Ishikawa (cell line): Measurements from ENCODE around the gene DQX1.

ENCODE experiments used
- CEBPB ChIP-seq: IDR thresholded peaks from 2 replicates; pipeline ENCODE4 v1.6.1; 2012
- CREB1 ChIP-seq: IDR thresholded peaks from 2 replicates; pipeline ENCODE4 v1.6.1; 2012; ENCODE audit warnings: low read depth
- EGR1 ChIP-seq: IDR thresholded peaks from 2 replicates; pipeline ENCODE4 v1.6.1; 2012
- EP300 ChIP-seq: IDR thresholded peaks from 2 replicates; pipeline ENCODE4 v1.6.1; 2012; ENCODE audit warnings: borderline replicate concordance
- FOXM1 ChIP-seq: IDR thresholded peaks from 2 replicates; pipeline ENCODE4 v1.6.1; 2012; ENCODE audit warnings: low read depth, borderline replicate concordance
- MAX ChIP-seq: IDR thresholded peaks from 2 replicates; pipeline ENCODE4 v1.6.1; 2012
- NFIC ChIP-seq: IDR thresholded peaks from 2 replicates; pipeline ENCODE4 v1.6.1; 2012
- RAD21 ChIP-seq: IDR thresholded peaks from 2 replicates; pipeline ENCODE4 v1.6.1; 2012; ENCODE audit warnings: low read depth
- REST ChIP-seq: IDR thresholded peaks from 2 replicates; pipeline ENCODE4 v1.6.1; 2012; ENCODE audit warnings: low read depth, mild to moderate bottlenecking
- TAF1 ChIP-seq: IDR thresholded peaks from 2 replicates; pipeline ENCODE4 v1.6.1; 2012; ENCODE audit warnings: low read depth, mild to moderate bottlenecking
- TCF12 ChIP-seq: IDR thresholded peaks from 2 replicates; pipeline ENCODE4 v1.6.1; 2012; ENCODE audit warnings: low read depth
- TEAD4 ChIP-seq: IDR thresholded peaks from 2 replicates; pipeline ENCODE4 v1.6.1; 2012
- USF1 ChIP-seq: IDR thresholded peaks from 2 replicates; pipeline ENCODE4 v1.6.1; 2012
- YY1 ChIP-seq: IDR thresholded peaks from 2 replicates; pipeline ENCODE4 v1.6.1; 2012; ENCODE audit warnings: low read depth
- ZBTB7A ChIP-seq: IDR thresholded peaks from 2 replicates; pipeline ENCODE4 v1.6.1; 2012; ENCODE audit warnings: low read depth

DQX1 gene

GRCh38 chr2:74481961-74482800 lies 43.9 kb downstream of the DQX1 start:
- TF ChIP-seq RAD21 (no peak), REST (no peak), MAX (0 out of 2 replicates have a peak, but pooled peaks have one; percentile 19), FOXM1 (no peak), TEAD4 (no peak), TAF1 (no peak)

- TF ChIP-seq CREB1: no peak
- TF ChIP-seq ZBTB7A: no peak
- no peak for TF ChIP-seq TAF1
- no peak for TF ChIP-seq MAX
- TF ChIP-seq REST: no peak
- no peak for TF ChIP-seq YY1
- no peak for TF ChIP-seq USF1
- TF ChIP-seq EP300: no peak
- no peak for TF ChIP-seq TCF12
- TF ChIP-seq EGR1: no peak
- no peak for TF ChIP-seq TEAD4
- no peak for TF ChIP-seq CEBPB
- no peak for TF ChIP-seq NFIC
Observed at GRCh38 chr2:74481431-74481830, 44.6 kb downstream of the DQX1 start.

- TF ChIP-seq ZBTB7A (no peak), CREB1 (no peak), YY1 (no peak), FOXM1 (no peak), NFIC (no peak), RAD21 (no peak), CEBPB (no peak), TAF1 (no peak), TEAD4 (no peak), EP300 (no peak), TCF12 (no peak), MAX (no peak), USF1 (no peak), EGR1 (no peak), REST (no peak)
Observed at GRCh38 chr2:74474899-74475298, 51.1 kb downstream of the DQX1 start.

GRCh38 chr2:74474481-74474880 lies 51.5 kb downstream of the DQX1 start:
- TF ChIP-seq YY1: no peak
- TF ChIP-seq TEAD4: no peak
- no peak for TF ChIP-seq FOXM1
- no peak for TF ChIP-seq RAD21
- no peak for TF ChIP-seq ZBTB7A
- no peak for TF ChIP-seq NFIC
- TF ChIP-seq TCF12: no peak
- no peak for TF ChIP-seq EP300
- TF ChIP-seq USF1: no peak
- no peak for TF ChIP-seq MAX
- no peak for TF ChIP-seq CEBPB
